ENCODE data around the gene MEOX2. TPM values are rescaled to one million over a fixed set of nuclear protein-coding genes. Genes with fewer than 3 reads are reported as not detected.

Gene MEOX2
- total RNA-seq, 1 experiment from 2014 or later = not detected

DNA sequence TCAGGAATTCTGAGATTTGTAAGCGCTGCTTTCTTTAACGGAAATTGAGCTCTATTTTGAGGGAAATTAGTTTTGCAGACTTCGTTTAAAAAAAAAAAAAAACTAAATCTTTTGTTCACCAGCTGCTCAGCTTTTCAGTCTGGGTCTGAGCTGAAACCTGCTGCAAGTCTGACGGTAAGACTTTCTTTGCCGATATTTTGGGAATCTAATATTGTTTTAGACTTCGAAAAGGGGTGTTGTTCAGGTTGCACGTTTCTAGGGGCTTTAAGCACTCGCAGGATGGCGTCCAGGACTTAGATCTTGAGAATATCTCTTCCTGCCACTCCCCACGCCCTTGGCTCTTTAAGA lies 1.8 kb upstream of the MEOX2 start:
- TF ChIP-seq, protein P1, sequence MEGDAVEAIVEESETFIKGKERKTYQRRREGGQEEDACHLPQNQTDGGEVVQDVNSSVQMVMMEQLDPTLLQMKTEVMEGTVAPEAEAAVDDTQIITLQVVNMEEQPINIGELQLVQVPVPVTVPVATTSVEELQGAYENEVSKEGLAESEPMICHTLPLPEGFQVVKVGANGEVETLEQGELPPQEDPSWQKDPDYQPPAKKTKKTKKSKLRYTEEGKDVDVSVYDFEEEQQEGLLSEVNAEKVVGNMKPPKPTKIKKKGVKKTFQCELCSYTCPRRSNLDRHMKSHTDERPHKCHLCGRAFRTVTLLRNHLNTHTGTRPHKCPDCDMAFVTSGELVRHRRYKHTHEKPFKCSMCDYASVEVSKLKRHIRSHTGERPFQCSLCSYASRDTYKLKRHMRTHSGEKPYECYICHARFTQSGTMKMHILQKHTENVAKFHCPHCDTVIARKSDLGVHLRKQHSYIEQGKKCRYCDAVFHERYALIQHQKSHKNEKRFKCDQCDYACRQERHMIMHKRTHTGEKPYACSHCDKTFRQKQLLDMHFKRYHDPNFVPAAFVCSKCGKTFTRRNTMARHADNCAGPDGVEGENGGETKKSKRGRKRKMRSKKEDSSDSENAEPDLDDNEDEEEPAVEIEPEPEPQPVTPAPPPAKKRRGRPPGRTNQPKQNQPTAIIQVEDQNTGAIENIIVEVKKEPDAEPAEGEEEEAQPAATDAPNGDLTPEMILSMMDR (IDR thresholded peaks at IDR 0.05; ENCODE audit: unreplicated experiment) = no peak
- Mint-ChIP-seq H3K27me3 (ENCODE audit: insufficient read depth, unreplicated experiment) (peaks cover 84% of the 10 kb centered on the region), H3K4me3 (ENCODE audit: unreplicated experiment) (no peak overlapping the region), H3K27ac (ENCODE audit: low read depth, unreplicated experiment) (no peak overlapping the region), H3K4me1 (ENCODE audit: insufficient read depth, unreplicated experiment) (no peaks in the 10 kb centered on the region), H3K36me3 (ENCODE audit: insufficient read depth, unreplicated experiment) (no peaks in the 10 kb centered on the region), H3K9me3 (ENCODE audit: unreplicated experiment) (no peaks in the 10 kb centered on the region)
- intact Hi-C loops (cut with micrococcal nuclease) = no loop called here
- BruUV-seq (replicated peaks) = no TSS peak
- DNase-seq (ENCODE audit: unreplicated experiment) = no peak
- ChIA-PET CTCF (no interaction called here), POLR2A (no interaction called here)

DNA sequence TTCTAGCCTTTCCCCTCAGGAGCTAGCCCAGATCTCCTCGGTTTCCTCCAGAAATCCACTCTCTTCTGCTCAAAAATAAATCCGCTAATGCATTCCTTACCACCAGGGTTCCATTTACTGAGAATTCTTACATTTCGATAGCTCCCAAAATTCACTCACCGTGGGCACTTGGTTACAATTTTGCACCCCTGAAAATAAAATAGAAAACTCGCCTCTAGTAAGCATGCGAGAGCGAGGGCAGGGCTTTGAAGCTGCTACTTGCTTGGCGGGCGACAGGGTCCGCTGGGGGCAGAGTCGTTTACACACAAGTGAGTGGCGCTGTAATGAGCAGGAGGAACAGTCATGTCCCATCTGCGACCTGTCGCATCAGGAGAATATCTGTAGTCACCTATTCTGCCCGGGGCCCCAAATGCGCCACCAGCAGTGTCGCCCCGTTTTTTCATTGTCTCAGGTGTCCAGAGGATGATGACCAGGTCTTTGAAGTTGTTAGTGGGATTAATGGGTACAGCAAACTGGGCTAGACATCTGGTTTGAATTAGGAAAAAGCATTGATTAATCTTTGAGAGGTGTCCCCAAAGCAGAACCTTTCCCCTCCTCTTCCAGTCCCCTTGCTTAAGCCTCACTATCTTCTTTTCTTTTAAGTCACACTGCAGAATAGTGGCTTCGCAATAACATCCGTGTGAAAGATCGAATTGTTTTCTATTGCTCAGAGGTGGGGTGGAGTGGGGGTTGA lies 1.2 kb upstream of the MEOX2 start:
- Mint-ChIP-seq H3K4me1 (ENCODE audit: insufficient read depth, unreplicated experiment) (no peaks in the 10 kb centered on the region), H3K36me3 (ENCODE audit: insufficient read depth, unreplicated experiment) (no peaks in the 10 kb centered on the region), H3K27me3 (ENCODE audit: insufficient read depth, unreplicated experiment) (peaks cover 80% of the 10 kb centered on the region), H3K27ac (ENCODE audit: low read depth, unreplicated experiment) (no peak overlapping the region), H3K4me3 (ENCODE audit: unreplicated experiment) (no peak overlapping the region), H3K9me3 (ENCODE audit: unreplicated experiment) (no peaks in the 10 kb centered on the region)
- CTCF ChIA-PET = no interaction called here
- TF ChIP-seq, protein P1 (IDR thresholded peaks at IDR 0.05; ENCODE audit: unreplicated experiment) = no peak
- intact Hi-C loops (cut with micrococcal nuclease) = no loop called here
- DNase-seq (ENCODE audit: unreplicated experiment) = no peak
- BruUV-seq (replicated peaks) = no TSS peak
- POLR2A ChIA-PET = no interaction called here

DNA sequence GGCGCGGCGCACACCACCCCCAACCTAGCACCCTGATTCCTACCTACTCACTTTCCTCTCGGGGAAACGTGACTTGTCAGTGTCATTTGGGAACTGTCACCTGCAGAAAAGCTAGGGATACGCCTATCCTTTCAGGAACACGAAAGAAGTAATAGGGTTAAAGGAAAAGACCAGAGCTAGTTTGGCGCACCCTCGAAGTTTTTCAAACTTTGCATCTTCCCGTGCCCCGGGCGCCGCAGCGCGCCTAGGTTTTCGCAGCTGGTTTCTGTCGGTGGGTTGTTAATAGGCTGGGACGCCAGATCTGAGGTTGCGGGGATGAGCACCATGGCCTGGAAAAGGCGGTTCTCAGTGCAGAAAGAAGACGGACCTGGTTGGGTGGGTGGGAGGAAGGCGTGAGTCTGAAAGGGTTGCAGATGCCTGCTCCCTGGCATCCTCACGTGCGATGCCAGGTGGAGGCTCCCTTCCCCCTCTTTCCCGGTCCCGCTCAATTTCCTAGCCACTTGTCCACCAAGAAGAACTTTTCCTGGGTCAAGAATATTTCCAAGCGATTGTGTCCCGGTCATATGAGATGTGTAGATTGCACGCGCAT lies 568 bp upstream of the MEOX2 start:
- no peaks in the 10 kb centered on the region for H3K36me3 Mint-ChIP-seq (ENCODE audit: insufficient read depth, unreplicated experiment)
- BruUV-seq (replicated peaks) = no TSS peak
- CTCF ChIA-PET = no interaction called here
- H3K9me3 Mint-ChIP-seq (ENCODE audit: unreplicated experiment) = no peaks in the 10 kb centered on the region
- DNase-seq (ENCODE audit: unreplicated experiment) = no peak
- H3K4me3 Mint-ChIP-seq (ENCODE audit: unreplicated experiment) = no peak overlapping the region
- no peak overlapping the region for H3K27ac Mint-ChIP-seq (ENCODE audit: low read depth, unreplicated experiment)
- intact Hi-C loops (cut with micrococcal nuclease) = no loop called here
- TF ChIP-seq, protein P1 (IDR thresholded peaks at IDR 0.05; ENCODE audit: unreplicated experiment) = no peak
- no peaks in the 10 kb centered on the region for H3K4me1 Mint-ChIP-seq (ENCODE audit: insufficient read depth, unreplicated experiment)
- H3K27me3 Mint-ChIP-seq (ENCODE audit: insufficient read depth, unreplicated experiment) = peaks cover 76% of the 10 kb centered on the region
- POLR2A ChIA-PET = no interaction called here

DNA sequence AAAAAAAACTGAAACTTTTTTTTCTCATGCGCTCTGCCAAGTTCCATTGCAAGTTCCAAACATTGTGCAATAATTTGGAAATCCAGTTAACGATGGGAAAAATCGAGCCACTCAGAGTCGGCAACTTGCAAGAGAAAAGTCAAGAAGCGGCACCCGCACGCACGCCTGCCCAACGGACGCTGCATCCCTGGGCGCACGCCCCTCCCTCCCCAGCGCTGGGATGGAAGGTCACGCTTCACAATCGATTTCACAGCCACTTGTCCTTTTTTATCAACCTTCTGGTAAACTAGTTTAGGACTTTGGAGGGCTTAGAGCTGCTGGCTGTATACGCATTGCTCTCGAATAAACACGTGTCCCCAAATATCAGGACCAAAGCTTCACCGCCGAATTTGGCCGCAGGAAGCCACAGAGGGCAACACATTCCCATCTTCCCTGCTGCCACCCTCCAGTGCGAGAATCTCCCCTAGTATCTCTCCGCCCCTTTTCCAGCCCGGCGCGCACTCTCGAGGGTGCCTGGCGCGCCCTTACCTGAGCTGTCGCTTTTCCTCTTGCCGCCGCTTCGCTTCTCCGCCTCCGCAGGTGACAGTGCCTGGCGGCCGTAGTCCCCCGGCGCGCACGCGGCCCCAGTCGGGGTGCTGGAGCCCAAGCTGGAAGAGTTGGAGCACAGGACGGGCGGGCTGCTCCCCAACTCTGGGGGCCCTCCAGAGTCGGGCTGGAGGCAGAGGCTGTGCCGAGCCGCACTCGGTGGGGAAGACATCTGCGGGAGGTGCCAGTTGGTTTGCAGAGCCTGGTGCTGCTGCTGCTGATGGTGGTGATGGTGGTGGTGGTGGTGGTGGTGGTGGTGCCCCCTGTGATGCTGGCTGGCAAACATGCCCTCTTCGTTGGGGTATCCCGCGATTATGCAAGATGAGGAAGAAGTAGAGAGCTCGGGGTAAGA lies 857 bp downstream of the MEOX2 start:
- TF ChIP-seq, protein P1 (IDR thresholded peaks at IDR 0.05; ENCODE audit: unreplicated experiment) = no peak
- DNase-seq (ENCODE audit: unreplicated experiment) = no peak
- intact Hi-C loops (cut with micrococcal nuclease) = no loop called here
- no peaks in the 10 kb centered on the region for H3K4me1 Mint-ChIP-seq (ENCODE audit: insufficient read depth, unreplicated experiment)
- POLR2A ChIA-PET = no interaction called here
- peaks cover 61% of the 10 kb centered on the region for H3K27me3 Mint-ChIP-seq (ENCODE audit: insufficient read depth, unreplicated experiment)
- no peak overlapping the region for H3K4me3 Mint-ChIP-seq (ENCODE audit: unreplicated experiment)
- no peaks in the 10 kb centered on the region for H3K36me3 Mint-ChIP-seq (ENCODE audit: insufficient read depth, unreplicated experiment)
- no peaks in the 10 kb centered on the region for H3K9me3 Mint-ChIP-seq (ENCODE audit: unreplicated experiment)
- CTCF ChIA-PET = interaction anchor here (0.6 kb wide), 1 partner anchor 413 kb away, joined by 3 read pairs; no protein-coding TSS in a partner anchor
- no peak overlapping the region for H3K27ac Mint-ChIP-seq (ENCODE audit: low read depth, unreplicated experiment)
- BruUV-seq (replicated peaks) = no TSS peak
